ENCODE measurements around the gene APEH.

GRCh38 chr3:49711489-49711888 is 37.3 kb downstream of the APEH start:
- TF ChIP-seq, protein P1, sequence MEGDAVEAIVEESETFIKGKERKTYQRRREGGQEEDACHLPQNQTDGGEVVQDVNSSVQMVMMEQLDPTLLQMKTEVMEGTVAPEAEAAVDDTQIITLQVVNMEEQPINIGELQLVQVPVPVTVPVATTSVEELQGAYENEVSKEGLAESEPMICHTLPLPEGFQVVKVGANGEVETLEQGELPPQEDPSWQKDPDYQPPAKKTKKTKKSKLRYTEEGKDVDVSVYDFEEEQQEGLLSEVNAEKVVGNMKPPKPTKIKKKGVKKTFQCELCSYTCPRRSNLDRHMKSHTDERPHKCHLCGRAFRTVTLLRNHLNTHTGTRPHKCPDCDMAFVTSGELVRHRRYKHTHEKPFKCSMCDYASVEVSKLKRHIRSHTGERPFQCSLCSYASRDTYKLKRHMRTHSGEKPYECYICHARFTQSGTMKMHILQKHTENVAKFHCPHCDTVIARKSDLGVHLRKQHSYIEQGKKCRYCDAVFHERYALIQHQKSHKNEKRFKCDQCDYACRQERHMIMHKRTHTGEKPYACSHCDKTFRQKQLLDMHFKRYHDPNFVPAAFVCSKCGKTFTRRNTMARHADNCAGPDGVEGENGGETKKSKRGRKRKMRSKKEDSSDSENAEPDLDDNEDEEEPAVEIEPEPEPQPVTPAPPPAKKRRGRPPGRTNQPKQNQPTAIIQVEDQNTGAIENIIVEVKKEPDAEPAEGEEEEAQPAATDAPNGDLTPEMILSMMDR (conservative IDR thresholded peaks at IDR 0.05), result no peak
- no peak for TF ChIP-seq ZFX (IDR thresholded peaks at IDR 0.05)

All from C4-2B (cell line).